ENCODE data around the gene ARID3B. TPM values are rescaled to one million over a fixed set of nuclear protein-coding genes. Genes with fewer than 3 reads are reported as not detected.

The ARID3B gene
- total and polyA plus RNA-seq, 2 of the 4 experiments (the other 2 are of a cell fraction), result 2.5 to 5.0 TPM

- Histone ChIP-seq H3K27ac (ENCODE audit: insufficient read depth, low read length) (no peak overlapping the region), H4K5ac (ENCODE audit: low read depth, low read length) (no peak overlapping the region), H3K56ac (ENCODE audit: extremely low read depth, insufficient read depth, low read length) (no peak overlapping the region), H3K23ac (ENCODE audit: low read depth, low read length) (no peak overlapping the region), H3K18ac (ENCODE audit: low read depth, low read length) (no peak overlapping the region), H3K27me3 (ENCODE audit: control insufficient read depth, insufficient read depth, low read length) (no peaks in the 10 kb centered on the region), H2BK5ac (ENCODE audit: low read depth, low read length, poor library complexity, severe bottlenecking) (no peak overlapping the region), H3K4me3 (ENCODE audit: insufficient read depth, low read depth, low read length) (no peak overlapping the region), H3K9me1 (ENCODE audit: insufficient read depth, low read length) (peaks cover 7% of the 10 kb centered on the region; the same call in 1 of the 2 replicates), H2BK15ac (ENCODE audit: low read depth, low read length) (no peak overlapping the region), H3K4ac (ENCODE audit: low read depth, low read length) (no peak overlapping the region), H2AK5ac (ENCODE audit: low read depth, low read length) (no peak overlapping the region), H3K79me1 (ENCODE audit: low read depth in 1 of 2, low read length in 2 of 2) (peaks cover 28 to 64% of the 10 kb centered on the region in 2 experiments), H2AK9ac (replicated peaks; ENCODE audit: low read depth, low read length, poor library complexity) (no peak overlapping the region), H2BK120ac (ENCODE audit: low read depth, low read length) (no peak overlapping the region), H4K8ac (ENCODE audit: low read depth in 2 of 2, low read length in 2 of 2) (no peak overlapping the region), H3K14ac (replicated peaks; ENCODE audit: low read depth, low read length) (no peak overlapping the region), H3K9ac (ENCODE audit: low read depth, low read length) (no peak overlapping the region), H3K4me1 (ENCODE audit: control insufficient read depth, insufficient read depth, low read length) (peaks cover 4% of the 10 kb centered on the region), H4K91ac (ENCODE audit: insufficient read depth, low read depth, low read length) (no peak overlapping the region), H3K4me2 (ENCODE audit: low read depth, low read length) (no peak overlapping the region), H2AFZ (replicated peaks; ENCODE audit: low read length, poor library complexity) (no peak overlapping the region), H2BK20ac (ENCODE audit: low read depth, low read length) (no peak overlapping the region), H3K9me3 (ENCODE audit: control insufficient read depth, insufficient read depth, low read length) (no peaks in the 10 kb centered on the region), H3K36me3 (ENCODE audit: control insufficient read depth, insufficient read depth, low read length) (peaks cover 14% of the 10 kb centered on the region), H4K20me1 (ENCODE audit: insufficient read depth, low read length) (peaks cover 74% of the 10 kb centered on the region)
- intact Hi-C loops (cut with micrococcal nuclease), result loop anchor here (5.0 kb wide), 1 partner anchor 163 kb away; no protein-coding TSS in a partner anchor
- no peak for ATAC-seq (ENCODE audit: low read depth)
- BruUV-seq (replicated peaks), result no TSS peak
- dilution Hi-C loops (cut with HindIII; ENCODE audit: low sequenced_read_pairs, unreplicated experiment), result no loop called here
- DNase-seq, result peak; percentile 37
- ChIA-PET POLR2A (ENCODE audit: unreplicated experiment) (interaction anchor here (0.5 kb wide), 1 partner anchor 22 kb away, joined by 3 read pairs; no protein-coding TSS in a partner anchor), CTCF (interaction anchor here (0.6 kb wide), 1 partner anchor 87 kb away, joined by 4 read pairs; no protein-coding TSS in a partner anchor)
- in situ Hi-C loops (cut with MboI; ENCODE audit: low sequenced_read_pairs), result no loop called here
- no peak for TF ChIP-seq MXI1 (IDR thresholded peaks at IDR 0.05; ENCODE audit: borderline replicate concordance, low read depth, low read length)
- TF ChIP-seq POLR2A (IDR thresholded peaks at IDR 0.05; ENCODE audit: low read depth, low read length), result no peak
- TF ChIP-seq MAZ (IDR thresholded peaks at IDR 0.05; ENCODE audit: borderline replicate concordance, low read depth, low read length), result no peak
- no peak for TF ChIP-seq USF2 (IDR thresholded peaks at IDR 0.05; ENCODE audit: low read depth, low read length)
- no peak for TF ChIP-seq RAD21 (IDR thresholded peaks at IDR 0.05; ENCODE audit: low read length)
- TF ChIP-seq BHLHE40 (IDR thresholded peaks at IDR 0.05; ENCODE audit: low read depth, low read length), result no peak
- TF ChIP-seq CHD1 (IDR thresholded peaks at IDR 0.05; ENCODE audit: low read depth, low read length), result no peak
- no peak for TF ChIP-seq CEBPB (IDR thresholded peaks at IDR 0.05; ENCODE audit: low read depth, low read length)
- no peak for TF ChIP-seq FOS (IDR thresholded peaks at IDR 0.05; ENCODE audit: low read depth, low read length)
These were observed 4.1 kb downstream of the ARID3B start for GRCh38 chr15:74545086-74545485.

All from IMR-90 (cell line).